ENCODE measurements around the gene CCDC80.

Gene CCDC80

DNA sequence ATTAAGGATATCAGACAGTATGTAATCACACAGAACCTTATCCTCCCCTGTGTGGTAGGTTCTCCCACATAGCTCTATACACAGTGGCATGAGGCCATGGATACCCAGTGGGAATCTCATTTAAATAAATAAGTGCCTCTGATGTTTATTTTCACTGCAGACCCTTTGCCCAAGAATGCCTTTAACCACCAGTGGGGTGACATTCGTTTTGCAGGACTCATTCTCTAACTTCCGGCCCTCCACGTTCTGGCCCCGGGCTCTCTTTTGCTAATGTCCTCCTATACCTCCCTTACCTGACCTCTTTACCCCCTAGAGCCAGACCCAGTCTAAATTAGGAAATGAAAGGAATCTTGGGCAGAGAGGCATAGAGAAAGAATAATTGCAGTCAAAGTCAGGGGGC is 8.3 kb downstream of the CCDC80 start:
- DNase-seq (ENCODE audit: low read depth): no peak

DNA sequence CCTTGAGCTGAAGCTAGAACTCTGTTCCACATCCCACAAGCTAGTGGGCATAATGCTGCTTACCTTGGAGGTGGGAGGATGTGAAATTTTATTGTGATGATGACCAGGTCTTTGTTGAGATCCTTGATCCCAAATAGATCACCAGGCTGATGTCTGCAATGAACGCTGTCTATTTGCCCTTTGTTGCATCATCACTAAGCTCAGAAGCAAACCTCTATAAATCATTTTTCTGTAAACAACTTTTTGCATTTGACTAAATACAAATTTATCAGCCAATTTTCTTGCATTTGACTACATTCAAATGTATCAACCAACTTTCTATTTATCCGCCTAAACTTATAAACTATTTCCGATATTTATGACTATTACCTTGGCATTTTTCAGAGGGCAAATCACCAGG is 9.7 kb downstream of the CCDC80 start:
- no peak for DNase-seq (ENCODE audit: low read depth)

DNA sequence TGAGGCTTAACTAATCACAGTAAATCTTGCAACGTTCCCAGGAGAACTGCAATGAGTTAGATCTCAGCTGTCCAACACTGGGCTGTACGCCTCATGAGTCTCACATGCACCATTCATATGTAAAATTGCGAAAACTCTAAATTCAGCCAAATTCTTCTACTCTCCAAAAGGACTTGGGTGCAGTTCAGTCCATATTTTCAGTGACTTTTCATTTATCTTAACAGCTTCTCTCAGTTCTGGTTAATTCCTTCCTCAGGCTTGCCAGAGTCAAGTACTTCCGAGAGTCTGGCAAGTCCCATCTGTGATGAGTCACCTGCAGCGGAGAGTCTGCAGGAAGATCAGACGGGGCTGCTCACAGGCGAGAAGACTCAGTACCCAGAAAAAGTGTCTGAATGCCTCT is 11.5 kb downstream of the CCDC80 start:
- DNase-seq (ENCODE audit: low read depth): peak; percentile 96

DNA sequence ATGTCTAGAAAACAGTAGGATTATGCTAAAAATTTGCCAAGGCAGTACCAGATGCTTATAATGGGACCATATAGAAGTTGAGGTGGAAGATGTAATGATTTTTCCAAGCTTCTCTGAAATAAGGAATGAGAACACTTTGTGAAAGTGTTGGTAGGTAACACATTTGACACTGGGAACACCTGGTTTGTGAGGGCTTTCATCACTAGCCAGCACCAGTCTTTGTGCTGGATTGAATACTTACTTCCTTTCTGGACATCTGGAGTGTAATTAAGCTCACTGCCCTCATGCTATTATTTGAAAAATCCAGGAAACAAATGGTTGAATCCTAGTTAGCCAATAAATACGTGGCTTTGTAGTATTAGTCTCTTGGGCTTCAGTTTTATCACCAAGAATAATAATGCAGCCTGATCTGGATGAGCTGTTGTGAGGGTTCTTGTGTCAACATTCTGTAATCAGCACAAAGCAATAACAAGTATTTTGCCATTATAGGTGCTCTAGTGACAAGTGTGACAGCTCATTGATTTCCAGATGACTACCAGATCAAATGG is 12.9 kb downstream of the CCDC80 start:
- DNase-seq (ENCODE audit: low read depth): no peak

DNA sequence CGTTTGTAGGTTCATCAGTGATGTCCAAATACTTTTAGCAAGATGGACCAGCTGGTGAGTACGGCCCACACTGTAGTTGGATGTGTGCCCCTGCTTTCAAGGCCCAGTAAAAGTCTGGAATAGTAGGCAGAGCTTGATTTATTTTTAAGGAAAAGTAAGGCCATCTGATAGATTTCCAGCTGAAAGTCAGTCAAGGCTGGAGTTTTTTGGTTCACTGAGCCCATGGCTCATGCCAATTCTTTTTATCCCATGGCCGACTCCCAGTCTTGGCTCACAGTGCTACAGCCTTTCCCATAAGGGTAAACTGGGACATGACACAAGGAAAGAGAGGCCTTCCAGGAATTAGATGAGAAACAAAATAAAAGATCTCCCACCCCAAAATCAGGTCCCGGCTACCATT is 13.5 kb downstream of the CCDC80 start:
- DNase-seq (ENCODE audit: low read depth): no peak

DNA sequence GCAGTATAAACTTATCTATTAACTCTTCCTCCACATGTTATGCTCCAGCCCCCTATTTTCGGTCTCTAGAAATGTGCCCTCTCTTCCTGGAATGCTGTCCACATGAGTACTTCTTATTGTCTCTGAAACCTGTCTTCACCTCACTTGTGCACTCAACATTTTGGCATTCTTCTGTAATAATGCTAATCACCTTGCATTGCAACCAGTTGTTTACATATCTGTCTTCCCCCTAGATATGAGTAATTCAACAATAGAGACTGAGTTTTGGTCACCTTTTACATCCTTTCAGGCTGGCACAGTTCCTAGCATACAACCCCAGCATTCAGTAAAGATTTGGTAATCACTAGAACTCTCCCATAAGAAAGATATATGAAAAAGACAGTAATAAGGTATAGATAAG is 17.2 kb downstream of the CCDC80 start:
- DNase-seq (ENCODE audit: low read depth): no peak

DNA sequence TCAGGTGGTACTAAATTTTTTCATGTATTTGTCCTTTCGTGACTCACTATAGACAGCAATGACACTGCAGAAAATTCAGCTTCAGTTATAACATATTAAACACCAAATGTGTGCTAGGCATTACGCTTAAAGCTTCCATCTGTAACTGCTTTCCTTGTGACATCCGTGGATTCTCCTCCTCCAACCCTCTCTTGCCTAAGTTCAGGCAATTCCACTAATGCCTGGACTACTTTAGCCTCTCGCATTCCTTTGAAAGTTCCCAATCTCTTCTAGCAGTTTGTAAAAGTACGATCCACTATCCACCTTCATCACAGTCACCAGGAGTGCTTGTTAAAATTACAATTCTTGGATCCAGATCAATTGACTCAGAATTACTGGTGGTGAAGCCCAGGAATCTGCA is 17.7 kb downstream of the CCDC80 start:
- no peak for DNase-seq (ENCODE audit: low read depth)

DNA sequence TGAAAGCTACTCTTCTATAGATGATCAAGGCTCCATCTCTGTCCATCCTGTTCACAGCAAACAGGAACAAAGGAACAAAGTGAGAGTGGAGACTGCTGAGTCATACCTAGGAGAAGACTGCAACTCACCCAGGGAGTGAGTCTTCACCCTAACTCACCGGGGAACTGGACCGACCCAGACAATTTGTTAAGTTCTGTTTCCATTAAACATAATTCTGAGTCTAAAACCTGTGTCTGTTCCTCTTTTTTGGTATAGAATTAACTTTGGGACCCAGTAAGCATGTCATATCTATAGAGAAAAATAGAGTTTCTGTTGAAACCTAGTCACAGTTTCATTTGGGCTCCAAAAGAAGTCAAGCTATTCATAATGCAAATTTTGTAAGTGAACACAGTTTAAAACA is 21.6 kb downstream of the CCDC80 start:
- DNase-seq (ENCODE audit: low read depth): no peak

DNA sequence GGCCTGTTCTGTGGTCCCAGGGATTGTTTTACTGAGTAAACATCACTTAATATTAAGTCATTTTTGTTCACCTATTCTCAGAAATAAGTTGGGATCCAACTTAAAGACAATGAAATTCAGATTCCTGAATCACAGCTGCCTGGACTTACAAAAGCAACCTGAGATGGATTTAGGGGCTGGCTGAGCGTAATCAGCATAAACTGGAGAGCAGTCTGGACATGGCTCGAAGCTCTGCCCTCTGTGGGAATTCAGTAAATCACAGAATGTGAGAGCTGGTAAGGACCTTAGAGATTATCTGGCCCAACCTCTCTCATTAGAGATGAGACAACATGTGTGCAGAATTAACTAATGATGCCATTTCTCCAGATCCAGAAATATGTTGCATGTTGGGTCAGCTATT is 23.7 kb downstream of the CCDC80 start:
- no peak for DNase-seq (ENCODE audit: low read depth)

DNA sequence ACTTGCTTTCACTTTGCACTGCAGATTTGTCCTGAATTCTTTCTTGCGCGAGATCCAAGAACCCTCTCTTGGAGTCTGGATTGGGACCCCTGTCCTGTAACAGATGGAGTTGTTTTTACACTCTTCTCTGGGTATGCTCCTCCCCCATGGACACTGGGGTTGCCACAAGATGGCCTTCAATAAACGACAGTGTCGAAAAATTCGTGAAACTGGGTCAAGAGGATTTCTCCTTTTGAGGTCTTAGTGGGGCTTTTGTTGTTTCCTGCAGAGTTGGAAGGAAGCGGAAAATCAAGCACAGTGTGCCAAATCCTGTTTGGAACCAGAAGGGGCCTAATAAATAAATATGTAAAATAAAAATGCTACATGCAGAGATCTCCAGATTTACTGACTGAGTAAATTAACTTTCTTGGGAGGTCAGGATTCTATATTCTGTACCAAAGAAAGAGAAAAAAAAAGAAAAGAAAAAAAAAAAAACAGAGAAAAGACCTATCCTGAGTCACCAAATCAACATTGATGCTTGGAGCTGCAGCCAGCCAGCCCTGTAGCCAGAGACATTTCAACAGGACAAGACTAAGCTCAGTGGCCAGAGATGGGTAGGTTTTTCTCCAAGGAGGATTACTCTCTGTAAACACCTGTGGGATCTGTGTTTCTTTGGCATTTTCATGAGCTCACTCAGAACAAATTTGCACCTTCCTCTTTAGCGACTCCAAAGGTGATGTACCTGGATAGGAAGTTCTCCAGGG is 24.8 kb downstream of the CCDC80 start:
- DNase-seq (ENCODE audit: low read depth): peak; percentile 31

DNA sequence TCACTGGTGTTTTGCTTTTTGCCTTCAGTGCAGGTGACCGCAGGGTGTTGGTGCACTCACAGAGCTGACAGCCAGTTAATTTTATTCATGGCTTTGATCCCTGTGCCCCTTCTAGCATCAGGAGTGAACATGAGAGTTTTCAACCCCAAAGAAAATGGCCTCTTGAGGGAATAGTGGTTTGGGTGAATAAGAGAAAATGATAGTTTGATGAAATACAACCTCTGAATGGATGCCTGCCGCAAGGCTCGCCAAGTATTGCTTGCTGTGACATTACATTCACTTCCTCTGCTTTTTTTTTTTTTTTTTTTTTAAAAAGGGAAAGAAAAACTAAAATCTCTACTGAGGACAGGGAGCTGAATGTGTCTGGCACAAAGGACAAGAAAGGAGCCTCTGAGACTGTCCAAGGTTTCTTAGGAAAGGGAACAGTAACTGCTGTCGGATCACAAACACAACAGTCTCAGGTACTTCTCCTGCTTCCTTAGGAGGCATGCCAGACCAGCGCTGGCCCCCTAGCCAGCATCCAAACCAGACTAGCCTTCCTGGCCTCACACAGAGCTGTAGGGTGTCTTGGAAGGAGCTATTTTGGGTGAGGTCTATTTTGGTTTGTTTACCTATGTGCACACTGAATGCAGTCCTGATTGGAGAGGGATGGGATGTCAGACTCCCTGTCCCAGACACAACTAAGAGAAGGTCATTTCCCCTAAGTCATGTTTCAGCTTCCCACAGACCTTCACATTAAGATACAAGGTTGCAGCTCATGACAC is 29.0 kb downstream of the CCDC80 start:
- peak; percentile 94 for DNase-seq (ENCODE audit: low read depth)

DNA sequence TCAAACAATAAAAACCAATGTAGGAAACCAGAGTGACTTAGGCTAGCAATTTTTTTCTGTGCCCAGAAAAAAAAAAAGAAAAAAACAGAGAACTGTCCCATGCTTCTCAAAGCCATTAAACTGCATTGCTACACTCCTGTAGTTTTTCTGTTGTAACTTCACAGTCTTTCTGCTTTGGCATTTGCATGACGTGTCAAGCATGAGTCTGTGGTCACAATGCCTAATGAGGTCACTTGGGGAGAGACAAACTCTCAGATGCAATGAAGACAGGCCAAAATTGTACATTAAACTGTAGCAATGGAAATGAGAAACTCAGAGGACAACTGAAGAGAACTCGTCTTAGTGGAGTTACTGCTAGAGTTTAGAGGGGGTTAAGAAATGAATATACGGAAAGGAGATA is 30.8 kb downstream of the CCDC80 start:
- DNase-seq (ENCODE audit: low read depth): peak; percentile 92

DNA sequence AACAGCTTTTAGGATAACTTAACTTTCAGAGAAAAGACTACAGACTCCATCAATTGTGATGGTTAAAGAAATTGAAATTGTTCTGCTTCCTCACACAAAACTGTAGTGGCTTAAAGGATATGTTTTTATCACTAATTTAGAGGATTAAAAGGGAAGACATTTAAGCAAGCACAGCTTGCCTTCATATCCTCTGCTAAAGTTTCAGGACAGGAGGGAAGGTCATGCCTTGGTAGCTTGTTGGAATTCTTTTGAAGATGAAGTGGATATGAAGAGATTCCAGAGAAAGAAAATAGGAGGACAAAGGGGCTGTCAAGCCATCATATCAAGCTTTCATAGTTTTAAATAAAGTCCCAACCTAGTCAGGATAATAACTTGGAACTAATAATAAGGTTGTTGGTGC is 33.1 kb downstream of the CCDC80 start:
- DNase-seq (ENCODE audit: low read depth): no peak

DNA sequence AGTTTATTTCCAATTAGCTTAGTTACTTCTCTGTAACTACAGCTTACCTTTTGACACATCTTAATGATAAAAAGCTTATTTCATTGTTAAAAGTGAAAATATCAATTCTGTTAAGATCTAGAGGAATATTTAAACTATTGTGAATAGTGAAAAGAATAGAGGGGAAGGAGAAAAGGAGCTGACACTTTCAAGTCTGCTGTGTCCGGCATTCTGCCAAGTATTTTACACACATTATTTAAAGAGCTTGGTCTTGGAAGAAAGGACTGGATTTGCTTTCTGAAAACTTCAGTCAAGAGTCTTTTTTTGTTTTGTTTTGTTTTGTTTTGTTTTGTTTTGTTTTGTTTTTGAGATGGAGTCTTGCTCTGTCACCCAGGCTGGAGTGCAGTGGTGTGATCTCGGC is 34.8 kb downstream of the CCDC80 start:
- no peak for DNase-seq (ENCODE audit: low read depth)

DNA sequence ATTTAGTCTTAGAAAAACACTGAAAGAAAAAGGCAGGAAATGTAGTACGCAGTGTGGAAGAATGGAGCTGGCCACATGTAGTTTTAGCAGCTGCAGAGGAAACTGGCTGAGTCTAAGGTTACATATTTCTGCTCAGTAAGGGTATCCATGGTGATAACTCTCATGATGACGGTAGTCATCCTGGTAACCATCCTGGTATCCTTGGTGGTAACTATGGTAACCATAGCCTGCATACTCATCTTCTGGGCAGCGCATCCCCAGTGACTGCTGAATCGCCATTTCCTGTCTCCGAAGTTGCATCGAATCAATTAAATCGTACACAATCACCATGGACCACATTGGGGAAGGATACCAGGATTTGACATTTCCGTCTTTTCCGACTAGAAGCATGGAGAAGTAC is 35.7 kb downstream of the CCDC80 start:
- peak; percentile 99 for DNase-seq (ENCODE audit: low read depth)

DNA sequence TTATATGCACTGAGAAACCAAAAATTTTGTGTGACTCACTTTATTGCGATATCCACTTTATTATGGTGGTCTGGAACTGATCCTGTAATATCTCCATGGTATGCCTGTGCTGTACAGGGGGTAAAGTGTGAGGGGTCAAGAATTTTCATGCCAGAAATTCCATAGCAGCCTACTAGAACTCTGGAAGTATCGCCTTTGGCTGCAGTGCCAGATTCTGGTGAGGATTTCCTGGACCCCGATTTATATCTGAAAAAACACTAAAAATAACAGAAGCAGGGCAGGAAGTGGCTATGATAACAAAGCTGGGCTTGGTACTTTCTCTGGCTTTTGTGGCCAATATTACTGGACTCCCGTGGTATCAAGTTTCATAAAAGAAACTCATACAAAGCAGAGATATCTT is 36.4 kb downstream of the CCDC80 start:
- peak; percentile 87 for DNase-seq (ENCODE audit: low read depth)

DNA sequence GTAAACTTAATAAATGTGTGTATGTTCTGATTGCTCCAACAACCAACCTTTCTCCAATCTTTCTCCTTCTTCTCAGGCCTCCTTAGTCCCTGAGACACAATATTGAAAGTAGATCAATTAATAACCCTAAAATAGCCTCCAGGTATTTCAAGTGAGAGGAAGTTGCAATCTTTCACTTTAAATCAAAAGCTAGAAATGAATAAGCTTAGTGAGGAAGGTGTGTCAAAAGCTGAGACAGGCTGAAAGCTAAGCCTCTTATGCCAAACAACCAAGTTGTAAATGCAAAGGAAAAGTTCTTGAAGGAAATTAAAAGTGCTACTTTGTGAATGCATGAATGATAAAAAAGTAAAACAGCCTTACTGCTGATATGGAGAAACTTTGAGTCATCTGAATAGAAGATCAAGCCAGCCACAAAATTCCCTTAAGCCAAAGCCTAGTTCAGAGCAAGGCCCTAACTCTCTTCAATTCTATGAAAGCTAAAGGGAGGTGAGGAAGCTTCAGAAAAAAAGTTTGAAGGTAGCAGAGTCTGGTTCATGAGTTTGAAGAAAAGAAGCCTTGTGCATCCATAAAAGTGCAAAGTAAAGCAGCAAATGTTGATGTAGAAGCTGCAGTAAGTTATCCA is 38.6 kb downstream of the CCDC80 start:
- DNase-seq (ENCODE audit: low read depth): no peak

DNA sequence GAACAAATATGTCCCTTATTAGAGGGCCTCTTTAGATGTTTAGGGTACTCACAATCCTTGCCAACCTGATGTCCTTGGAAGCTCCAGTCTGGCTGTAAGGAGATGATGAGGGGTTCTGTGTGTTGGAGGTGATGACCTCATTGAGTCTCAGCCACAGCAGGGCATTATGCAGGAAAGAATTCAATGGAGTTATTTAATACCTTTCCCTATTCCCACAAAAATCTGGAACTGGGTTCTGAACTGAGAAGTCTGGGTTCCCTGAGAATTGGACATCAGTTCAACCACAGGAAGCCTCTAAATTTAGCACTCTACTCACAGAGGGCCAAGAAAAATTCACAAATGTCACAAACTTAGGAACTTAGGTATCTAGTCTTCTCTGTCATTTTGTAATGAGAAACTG is 42.2 kb downstream of the CCDC80 start:
- DNase-seq (ENCODE audit: low read depth): no peak

DNA sequence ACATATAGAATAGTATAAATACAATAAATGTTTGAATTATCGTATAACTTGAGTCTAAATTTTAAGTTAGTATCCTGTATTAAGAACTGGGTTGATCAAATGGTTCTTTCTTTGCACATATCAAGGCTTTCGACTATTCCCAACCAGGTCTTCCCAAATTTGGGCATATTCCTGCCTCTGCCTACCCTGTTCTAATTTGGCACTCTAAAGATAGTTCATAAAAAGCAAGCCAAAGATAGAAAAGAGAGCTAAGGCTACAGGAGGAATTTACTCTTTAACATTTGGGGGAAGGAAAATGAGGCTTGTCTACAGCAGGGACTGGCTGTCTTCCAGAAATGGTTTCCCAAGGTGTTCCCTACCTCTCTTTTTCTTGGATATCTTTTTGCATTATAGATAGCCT is 43.0 kb downstream of the CCDC80 start:
- no peak for DNase-seq (ENCODE audit: low read depth)

DNA sequence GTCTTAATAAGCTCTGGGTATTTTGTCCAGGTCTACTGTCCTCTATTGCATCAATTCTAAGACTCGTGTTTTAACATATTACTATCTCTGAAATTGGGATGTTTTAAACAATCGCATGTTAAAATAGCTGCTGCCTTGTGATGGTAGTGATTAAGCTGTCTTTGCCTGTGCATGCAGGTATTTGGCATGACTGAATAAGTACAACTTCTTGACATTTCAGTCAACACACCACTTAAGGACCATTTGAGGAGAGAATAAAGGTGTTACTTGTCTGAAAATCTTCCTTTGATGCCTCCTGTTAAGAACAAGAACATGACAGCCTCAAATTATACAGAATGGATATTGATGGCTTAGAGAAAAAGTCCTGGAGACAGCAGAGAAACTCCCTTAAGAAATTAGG is 46.1 kb downstream of the CCDC80 start:
- DNase-seq (ENCODE audit: low read depth): no peak

DNA sequence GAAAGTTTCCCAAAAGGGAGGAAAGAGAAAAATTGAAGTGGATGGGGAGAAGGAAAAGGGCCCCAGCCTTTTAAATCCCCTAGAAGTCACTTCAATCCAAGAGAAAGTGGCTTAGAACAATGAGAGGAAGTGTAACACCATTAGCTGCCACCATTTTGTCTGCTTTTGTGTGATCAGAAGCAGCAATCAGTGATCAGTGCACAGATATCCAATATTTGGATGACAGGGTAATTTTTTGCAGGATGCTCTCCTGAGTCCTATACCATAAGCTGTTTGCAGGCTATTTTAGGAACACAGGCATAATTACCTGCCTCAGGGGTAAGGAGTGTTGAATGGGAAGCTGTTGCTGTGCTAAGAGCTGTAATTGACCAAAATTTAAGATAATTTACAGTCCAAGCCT is 47.7 kb downstream of the CCDC80 start:
- no peak for DNase-seq (ENCODE audit: low read depth)

DNA sequence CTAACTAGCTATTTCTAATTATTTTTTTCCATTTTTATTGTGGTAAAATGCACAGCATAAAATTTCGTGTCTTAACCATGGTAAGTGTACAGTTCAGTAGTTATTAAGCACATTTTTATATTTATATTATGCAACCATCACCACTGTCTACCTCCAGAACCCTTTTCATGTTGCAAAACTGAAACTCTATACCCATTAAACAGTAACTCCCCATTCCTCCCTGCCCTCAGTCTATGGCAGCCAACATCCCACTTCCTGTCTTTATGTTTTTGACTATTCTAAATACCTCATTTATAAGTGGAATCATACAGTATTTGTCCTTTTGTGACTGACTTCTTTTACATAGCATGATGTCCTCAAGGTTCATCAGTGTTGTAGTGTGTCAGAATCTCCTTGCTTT is 53.6 kb downstream of the CCDC80 start:
- no peak for DNase-seq (ENCODE audit: low read depth)

DNA sequence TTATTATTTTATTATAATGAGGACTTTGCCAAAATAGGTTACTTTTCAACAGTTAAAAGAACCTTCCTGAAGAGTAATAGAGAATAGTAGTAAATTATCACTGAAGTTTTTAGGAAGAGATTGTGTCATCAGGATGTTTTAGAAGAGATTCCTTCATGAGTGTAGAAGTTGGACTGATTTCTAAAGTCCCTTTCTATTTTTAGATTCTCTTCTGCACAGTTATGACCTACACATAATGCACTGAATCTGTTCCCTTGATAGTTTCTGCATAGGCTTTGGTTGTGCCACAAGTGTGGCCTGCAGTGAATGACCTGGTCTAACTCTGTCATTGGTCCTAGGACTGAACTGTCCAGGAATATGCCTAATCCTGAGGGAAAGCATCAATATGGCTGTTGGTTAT is 55.2 kb downstream of the CCDC80 start:
- DNase-seq (ENCODE audit: low read depth): no peak
